ENCODE measurements around the gene MMP24OS. TPM values are rescaled to one million over a fixed set of nuclear protein-coding genes. Genes with fewer than 3 reads are reported as not detected.
A peak's percentile ranks its signal among the peaks of the same experiment; 100 is the strongest.

Gene MMP24OS
- polyA plus RNA-seq, 3 donors = 9.5 to 43.9 (median 9.6) TPM

- no peak overlapping the region for H3K9ac ChIP-seq (ENCODE audit: insufficient read depth, low read length, poor library complexity, severe bottlenecking)
Measured at GRCh38 chr20:35305682-35306556, 28.0 kb upstream of the MMP24OS start.

DNA sequence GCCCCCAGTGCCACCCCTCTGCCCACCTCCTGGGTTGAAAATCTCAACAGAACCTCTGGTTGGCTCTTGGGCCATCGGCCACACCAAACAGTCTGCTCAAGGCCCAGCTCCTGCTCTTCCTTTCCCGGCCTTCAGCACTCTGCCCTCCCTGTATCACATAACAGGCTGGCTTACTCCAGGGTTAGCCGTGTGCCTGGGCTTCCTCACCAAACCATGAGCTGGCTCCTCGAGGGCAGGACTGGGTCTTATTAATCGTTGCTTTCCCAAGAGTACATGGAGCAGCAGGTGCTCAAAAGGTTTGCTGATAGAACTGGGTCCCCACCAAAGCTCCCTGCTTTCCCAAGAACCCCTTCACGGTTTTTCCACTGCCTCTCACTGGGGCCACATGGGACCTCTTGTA, 27.0 kb upstream of the MMP24OS start:
- H4K20me1 ChIP-seq (ENCODE audit: insufficient read depth, low read length) = no peaks in the 10 kb centered on the region
- H3K4me3 ChIP-seq (replicated peaks in 1 of 3; ENCODE audit: low read depth in 2 of 3, low read length in 3 of 3) = no peak overlapping the region
- no peak overlapping the region for H3K4me2 ChIP-seq (replicated peaks; ENCODE audit: extremely low read depth, low read length, poor library complexity, severe bottlenecking)
- no peaks in the 10 kb centered on the region for H3K9me3 ChIP-seq (replicated peaks in 1 of 2; ENCODE audit: control insufficient read depth in 1 of 2, insufficient read depth in 1 of 2, low read length in 2 of 2)
- DNase-seq = no peak
- peaks cover 2 to 45% of the 10 kb centered on the region in 2 donors for H3K36me3 ChIP-seq (replicated peaks in 1 of 2; ENCODE audit: control insufficient read depth in 1 of 2, insufficient read depth in 2 of 2, low read length in 2 of 2)
- Mint-ChIP-seq H3K36me3 (peaks cover 31 to 40% of the 10 kb centered on the region in 2 donors), H3K27ac (peak overlapping the region in 3 of 7 donors; percentile 22 to 46 (median 32)), H3K27me3 (ENCODE audit: low read depth in 3 of 3) (peaks cover 0 to 2% (median 2%) of the 10 kb centered on the region in 3 donors), H3K4me1 (peaks cover 8% of the 10 kb centered on the region), H3K4me3 (no peak overlapping the region), H3K9me3 (no peaks in the 10 kb centered on the region)
- no peak overlapping the region for H3K27ac ChIP-seq (ENCODE audit: low read depth in 1 of 2, low read length in 2 of 2)
- TF ChIP-seq, protein P1, sequence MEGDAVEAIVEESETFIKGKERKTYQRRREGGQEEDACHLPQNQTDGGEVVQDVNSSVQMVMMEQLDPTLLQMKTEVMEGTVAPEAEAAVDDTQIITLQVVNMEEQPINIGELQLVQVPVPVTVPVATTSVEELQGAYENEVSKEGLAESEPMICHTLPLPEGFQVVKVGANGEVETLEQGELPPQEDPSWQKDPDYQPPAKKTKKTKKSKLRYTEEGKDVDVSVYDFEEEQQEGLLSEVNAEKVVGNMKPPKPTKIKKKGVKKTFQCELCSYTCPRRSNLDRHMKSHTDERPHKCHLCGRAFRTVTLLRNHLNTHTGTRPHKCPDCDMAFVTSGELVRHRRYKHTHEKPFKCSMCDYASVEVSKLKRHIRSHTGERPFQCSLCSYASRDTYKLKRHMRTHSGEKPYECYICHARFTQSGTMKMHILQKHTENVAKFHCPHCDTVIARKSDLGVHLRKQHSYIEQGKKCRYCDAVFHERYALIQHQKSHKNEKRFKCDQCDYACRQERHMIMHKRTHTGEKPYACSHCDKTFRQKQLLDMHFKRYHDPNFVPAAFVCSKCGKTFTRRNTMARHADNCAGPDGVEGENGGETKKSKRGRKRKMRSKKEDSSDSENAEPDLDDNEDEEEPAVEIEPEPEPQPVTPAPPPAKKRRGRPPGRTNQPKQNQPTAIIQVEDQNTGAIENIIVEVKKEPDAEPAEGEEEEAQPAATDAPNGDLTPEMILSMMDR (IDR thresholded peaks at IDR 0.05) = no peak
- no peak overlapping the region for H3K9ac ChIP-seq (ENCODE audit: insufficient read depth, low read length, poor library complexity, severe bottlenecking)
- intact Hi-C loops (cut with micrococcal nuclease) = loop anchor here (5.0 to 10.0 kb wide), 2 partner anchors 140 to 142 kb away; no protein-coding TSS in a partner anchor
- no peaks in the 10 kb centered on the region for H3K79me2 ChIP-seq (ENCODE audit: insufficient read depth, low read length)
- H3K4me1 ChIP-seq (ENCODE audit: control insufficient read depth in 1 of 2, insufficient read depth in 2 of 2, low read length in 2 of 2) = no peaks in the 10 kb centered on the region
- no peaks in the 10 kb centered on the region for H3K27me3 ChIP-seq (ENCODE audit: control insufficient read depth in 2 of 2, insufficient read depth in 2 of 2, low read length in 2 of 2)
- over 99% methylated on average over 6 of the region's 6 CpGs for WGBS (ENCODE audit: insufficient coverage)
- no peak overlapping the region for H2AFZ ChIP-seq (ENCODE audit: insufficient read depth, low read depth, low read length, poor library complexity, severe bottlenecking)

More at GRCh38 chr20:35305682-35306556, 28.0 kb upstream of the MMP24OS start:
- Histone ChIP-seq H3K36me3 (replicated peaks in 1 of 2; ENCODE audit: control insufficient read depth in 1 of 2, insufficient read depth in 2 of 2, low read length in 2 of 2) (peaks cover 2 to 46% of the 10 kb centered on the region in 2 donors), H3K4me2 (replicated peaks; ENCODE audit: extremely low read depth, low read length, poor library complexity, severe bottlenecking) (no peak overlapping the region), H3K4me3 (replicated peaks in 1 of 3; ENCODE audit: low read depth in 2 of 3, low read length in 3 of 3) (no peak overlapping the region), H3K79me2 (ENCODE audit: insufficient read depth, low read length) (no peaks in the 10 kb centered on the region), H3K27me3 (ENCODE audit: control insufficient read depth in 2 of 2, insufficient read depth in 2 of 2, low read length in 2 of 2) (no peaks in the 10 kb centered on the region), H3K9me3 (replicated peaks in 1 of 2; ENCODE audit: control insufficient read depth in 1 of 2, insufficient read depth in 1 of 2, low read length in 2 of 2) (no peaks in the 10 kb centered on the region), H3K4me1 (ENCODE audit: control insufficient read depth in 1 of 2, insufficient read depth in 2 of 2, low read length in 2 of 2) (no peaks in the 10 kb centered on the region), H3K27ac (ENCODE audit: low read depth in 1 of 2, low read length in 2 of 2) (no peak overlapping the region), H2AFZ (ENCODE audit: insufficient read depth, low read depth, low read length, poor library complexity, severe bottlenecking) (no peak overlapping the region), H4K20me1 (ENCODE audit: insufficient read depth, low read length) (no peaks in the 10 kb centered on the region)
- H3K27ac Mint-ChIP-seq = peak overlapping the region in 4 of 7 donors; percentile 42 to 85 (median 79)
- intact Hi-C loops (cut with micrococcal nuclease) = loop anchor here in 1 of 2 donors (10.0 kb wide), 1 partner anchor 139 kb away; no protein-coding TSS in a partner anchor
- peaks cover 8% of the 10 kb centered on the region for H3K4me1 Mint-ChIP-seq
- 96% methylated on average over 5 of the region's 12 CpGs for WGBS (ENCODE audit: insufficient coverage)
- H3K9me3 Mint-ChIP-seq = no peaks in the 10 kb centered on the region
- DNase-seq = peak; percentile 23 to 62 (median 25)
- no peak overlapping the region for H3K4me3 Mint-ChIP-seq
- H3K36me3 Mint-ChIP-seq = peaks cover 36 to 46% of the 10 kb centered on the region in 2 donors
- peaks cover 0 to 2% (median 0%) of the 10 kb centered on the region in 3 donors for H3K27me3 Mint-ChIP-seq (ENCODE audit: low read depth in 3 of 3)
- TF ChIP-seq, protein P1 (IDR thresholded peaks at IDR 0.05) = no peak
